ENCODE results near the gene USP13. TPM values are rescaled to one million over a fixed set of nuclear protein-coding genes. Genes with fewer than 3 reads are reported as not detected.

USP13 gene
- total RNA-seq, 1 experiment from 2014 or later = 14.8 TPM

DNA sequence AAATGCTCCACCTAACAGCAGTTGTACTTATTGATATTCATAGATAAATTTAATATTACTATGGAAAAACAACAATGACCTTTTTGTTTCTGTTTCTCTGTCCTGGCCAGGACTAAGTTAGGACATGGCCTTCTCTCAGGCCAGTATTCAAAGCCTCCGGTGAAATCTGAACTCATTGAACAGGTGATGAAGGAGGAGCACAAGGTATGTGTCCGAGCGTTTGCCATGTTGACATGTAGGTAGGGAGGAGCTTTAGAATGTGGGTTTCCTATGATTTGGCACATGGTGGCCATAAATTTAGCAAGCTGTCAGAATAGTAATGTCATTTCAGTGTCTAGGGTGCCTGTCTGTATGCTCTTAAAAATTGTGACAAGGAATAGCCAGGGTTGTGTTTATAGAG, 77.7 kb downstream of the USP13 start:
- TF ChIP-seq, protein P1, sequence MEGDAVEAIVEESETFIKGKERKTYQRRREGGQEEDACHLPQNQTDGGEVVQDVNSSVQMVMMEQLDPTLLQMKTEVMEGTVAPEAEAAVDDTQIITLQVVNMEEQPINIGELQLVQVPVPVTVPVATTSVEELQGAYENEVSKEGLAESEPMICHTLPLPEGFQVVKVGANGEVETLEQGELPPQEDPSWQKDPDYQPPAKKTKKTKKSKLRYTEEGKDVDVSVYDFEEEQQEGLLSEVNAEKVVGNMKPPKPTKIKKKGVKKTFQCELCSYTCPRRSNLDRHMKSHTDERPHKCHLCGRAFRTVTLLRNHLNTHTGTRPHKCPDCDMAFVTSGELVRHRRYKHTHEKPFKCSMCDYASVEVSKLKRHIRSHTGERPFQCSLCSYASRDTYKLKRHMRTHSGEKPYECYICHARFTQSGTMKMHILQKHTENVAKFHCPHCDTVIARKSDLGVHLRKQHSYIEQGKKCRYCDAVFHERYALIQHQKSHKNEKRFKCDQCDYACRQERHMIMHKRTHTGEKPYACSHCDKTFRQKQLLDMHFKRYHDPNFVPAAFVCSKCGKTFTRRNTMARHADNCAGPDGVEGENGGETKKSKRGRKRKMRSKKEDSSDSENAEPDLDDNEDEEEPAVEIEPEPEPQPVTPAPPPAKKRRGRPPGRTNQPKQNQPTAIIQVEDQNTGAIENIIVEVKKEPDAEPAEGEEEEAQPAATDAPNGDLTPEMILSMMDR (conservative IDR thresholded peaks at IDR 0.05; ENCODE audit: low read depth, low read length) = no peak
- no peak for TF ChIP-seq EZH2 (IDR thresholded peaks at IDR 0.05; ENCODE audit: low read length, unreplicated experiment)
- no peak for TF ChIP-seq EZH2phosphoT487 (IDR thresholded peaks at IDR 0.05; ENCODE audit: borderline replicate concordance, low read length)
- CTCF ChIA-PET = no interaction called here
- Histone ChIP-seq H3K27me3 (ENCODE audit: low read length) (no peaks in the 10 kb centered on the region), H3K4me1 (ENCODE audit: insufficient read depth, low read length) (peaks cover 17% of the 10 kb centered on the region), H3K9me2 (replicated peaks; ENCODE audit: low read length) (no peaks in the 10 kb centered on the region), H3K79me2 (ENCODE audit: low read length) (no peaks in the 10 kb centered on the region), H3K27ac (ENCODE audit: low read length) (no peak overlapping the region), H3K4me2 (ENCODE audit: low read length) (no peak overlapping the region), H2AFZ (ENCODE audit: low read length) (no peak overlapping the region), H4K20me1 (ENCODE audit: low read length) (no peaks in the 10 kb centered on the region), H3F3A (ENCODE audit: low read length, unreplicated experiment) (no peaks in the 10 kb centered on the region), H3K9ac (ENCODE audit: low read length) (no peak overlapping the region), H3K4me3 (ENCODE audit: low read length) (no peak overlapping the region), H3K36me3 (ENCODE audit: low read depth, low read length) (peaks cover 6% of the 10 kb centered on the region; the same call in 1 of the 2 replicates), H3K9me3 (ENCODE audit: low read length) (no peaks in the 10 kb centered on the region)
- no TSS peak for BruUV-seq (replicated peaks)
- intact Hi-C loops (cut with micrococcal nuclease) = no loop called here
- DNase-seq (no peak), ATAC-seq (no peak)
- POLR2A ChIA-PET (ENCODE audit: unreplicated experiment) = no interaction called here

DNA sequence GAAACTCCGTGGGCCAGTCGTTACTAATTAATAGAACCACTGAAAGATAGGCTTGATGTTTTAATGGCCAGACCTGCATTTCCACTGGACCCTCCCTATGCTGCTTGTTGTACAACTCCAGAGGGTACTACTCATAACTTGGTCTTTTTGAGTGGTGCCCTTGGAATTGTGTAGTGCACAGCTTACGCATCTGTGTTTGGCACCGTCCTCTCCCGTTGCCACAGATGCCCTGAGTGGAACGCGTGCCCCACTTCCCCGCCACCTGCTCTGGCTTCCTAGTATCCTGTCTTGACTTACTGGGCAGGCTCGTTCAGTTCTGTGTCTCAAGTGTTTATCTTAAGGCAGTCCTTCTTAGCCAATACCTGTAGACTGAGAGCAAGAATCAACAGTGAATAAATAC, 78.7 kb downstream of the USP13 start:
- ATAC-seq (no peak), DNase-seq (no peak)
- Histone ChIP-seq H3F3A (ENCODE audit: low read length, unreplicated experiment) (no peaks in the 10 kb centered on the region), H3K4me3 (ENCODE audit: low read length) (no peak overlapping the region), H3K4me1 (ENCODE audit: insufficient read depth, low read length) (peaks cover 17% of the 10 kb centered on the region), H2AFZ (ENCODE audit: low read length) (no peak overlapping the region), H3K27me3 (ENCODE audit: low read length) (no peaks in the 10 kb centered on the region), H3K4me2 (ENCODE audit: low read length) (no peak overlapping the region), H3K27ac (ENCODE audit: low read length) (no peak overlapping the region), H3K36me3 (ENCODE audit: low read depth, low read length) (peaks cover 6% of the 10 kb centered on the region; the same call in 1 of the 2 replicates), H3K9me3 (ENCODE audit: low read length) (no peaks in the 10 kb centered on the region), H3K9me2 (replicated peaks; ENCODE audit: low read length) (no peaks in the 10 kb centered on the region), H4K20me1 (ENCODE audit: low read length) (no peaks in the 10 kb centered on the region), H3K9ac (ENCODE audit: low read length) (no peak overlapping the region), H3K79me2 (ENCODE audit: low read length) (no peaks in the 10 kb centered on the region)
- BruUV-seq (replicated peaks) = no TSS peak
- TF ChIP-seq EZH2 (IDR thresholded peaks at IDR 0.05; ENCODE audit: low read length, unreplicated experiment) = no peak
- TF ChIP-seq, protein P1 (conservative IDR thresholded peaks at IDR 0.05; ENCODE audit: low read depth, low read length) = no peak
- TF ChIP-seq EZH2phosphoT487 (IDR thresholded peaks at IDR 0.05; ENCODE audit: borderline replicate concordance, low read length) = no peak
- ChIA-PET POLR2A (ENCODE audit: unreplicated experiment) (no interaction called here), CTCF (no interaction called here)
- intact Hi-C loops (cut with micrococcal nuclease) = no loop called here

DNA sequence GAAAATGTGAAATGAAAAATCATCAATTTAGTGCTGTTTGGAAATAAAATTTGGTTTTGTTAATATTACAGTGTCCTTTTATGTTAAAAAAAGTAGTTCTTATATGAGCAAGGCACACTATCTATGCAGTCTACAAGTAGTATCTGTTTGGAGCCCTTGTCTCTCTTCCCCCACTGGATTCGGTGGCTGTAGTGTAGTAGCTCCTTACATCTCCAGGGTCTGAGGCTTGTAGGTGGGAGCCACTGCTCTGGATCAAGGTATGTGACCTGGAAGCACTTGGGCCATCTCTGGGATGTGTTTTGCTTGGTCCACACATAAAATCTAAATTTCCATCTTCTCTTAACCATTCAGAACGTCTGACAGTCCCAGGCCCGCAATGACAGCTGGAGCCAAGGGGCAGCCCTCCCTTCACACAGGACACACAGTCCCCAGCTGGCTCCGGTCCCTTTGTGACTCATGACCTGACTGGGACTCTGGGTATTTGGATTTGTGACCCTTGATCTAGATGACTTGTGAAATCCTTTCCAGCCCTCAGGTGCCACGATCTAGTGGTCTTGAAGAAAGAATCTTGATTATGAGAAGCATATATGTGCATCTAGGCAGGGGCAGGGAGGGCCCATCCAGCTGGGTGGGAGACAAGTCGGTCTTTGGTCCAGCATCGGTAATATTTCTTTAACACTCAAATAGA, 80.0 kb downstream of the USP13 start:
- peak; percentile 54 for DNase-seq
- no peaks in the 10 kb centered on the region for H3K9me3 ChIP-seq (ENCODE audit: low read length)
- H3F3A ChIP-seq (ENCODE audit: low read length, unreplicated experiment) = no peaks in the 10 kb centered on the region
- no peak overlapping the region for H3K27ac ChIP-seq (ENCODE audit: low read length)
- no peak overlapping the region for H3K9ac ChIP-seq (ENCODE audit: low read length)
- no peak overlapping the region for H3K4me3 ChIP-seq (ENCODE audit: low read length)
- no peaks in the 10 kb centered on the region for H3K79me2 ChIP-seq (ENCODE audit: low read length)
- H2AFZ ChIP-seq (ENCODE audit: low read length) = no peak overlapping the region
- H3K4me1 ChIP-seq (ENCODE audit: insufficient read depth, low read length) = peaks cover 17% of the 10 kb centered on the region
- H3K4me2 ChIP-seq (ENCODE audit: low read length) = no peak overlapping the region
- CTCF ChIA-PET = no interaction called here
- no peak for TF ChIP-seq EZH2 (IDR thresholded peaks at IDR 0.05; ENCODE audit: low read length, unreplicated experiment)
- TF ChIP-seq, protein P1 (conservative IDR thresholded peaks at IDR 0.05; ENCODE audit: low read depth, low read length) = no peak
- TF ChIP-seq EZH2phosphoT487 (IDR thresholded peaks at IDR 0.05; ENCODE audit: borderline replicate concordance, low read length) = no peak
- no peaks in the 10 kb centered on the region for H3K27me3 ChIP-seq (ENCODE audit: low read length)
- no peaks in the 10 kb centered on the region for H3K9me2 ChIP-seq (replicated peaks; ENCODE audit: low read length)
- BruUV-seq (replicated peaks) = no TSS peak
- H4K20me1 ChIP-seq (ENCODE audit: low read length) = no peaks in the 10 kb centered on the region
- POLR2A ChIA-PET (ENCODE audit: unreplicated experiment) = no interaction called here
- H3K36me3 ChIP-seq (ENCODE audit: low read depth, low read length) = peaks cover 6% of the 10 kb centered on the region; the same call in 1 of the 2 replicates
- intact Hi-C loops (cut with micrococcal nuclease) = no loop called here
- ATAC-seq = peak; percentile 62

All from PC-3 (cell line).